Measurements from ENCODE around the gene OAF. TPM values are rescaled to one million over a fixed set of nuclear protein-coding genes. Genes with fewer than 3 reads are reported as not detected.

The OAF gene
- total RNA-seq, 2 donors from 2014 or later: 0.57 to 2.3 TPM

- Mint-ChIP-seq H3K36me3 (peaks cover 0 to 6% of the 10 kb centered on the region in 2 donors), H3K27ac (no peak overlapping the region)
Observed at GRCh38 chr11:120212259-120212878, 1.5 kb downstream of the OAF start.

GRCh38 chr11:120212926-120213325 is 2.1 kb downstream of the OAF start:
- peaks cover 0 to 6% of the 10 kb centered on the region in 2 donors for H3K36me3 Mint-ChIP-seq
- H3K27ac Mint-ChIP-seq: no peak overlapping the region
- no peak for DNase-seq (ENCODE audit: low spot score in 2 of 2)
- no peaks in the 10 kb centered on the region for H3K9me3 Mint-ChIP-seq
- no peak for ATAC-seq

More at GRCh38 chr11:120212259-120212878, 1.5 kb downstream of the OAF start:
- no peak for ATAC-seq
- no peak for DNase-seq (ENCODE audit: low spot score in 2 of 2)
- no peaks in the 10 kb centered on the region for H3K9me3 Mint-ChIP-seq

- H3K27ac Mint-ChIP-seq: no peak overlapping the region
- ATAC-seq (no peak), DNase-seq (ENCODE audit: low spot score in 2 of 2) (no peak)
- peaks cover 0 to 6% of the 10 kb centered on the region in 2 donors for H3K36me3 Mint-ChIP-seq
- no peaks in the 10 kb centered on the region for H3K9me3 Mint-ChIP-seq
Observed at GRCh38 chr11:120214581-120214980, 3.7 kb downstream of the OAF start.

DNA sequence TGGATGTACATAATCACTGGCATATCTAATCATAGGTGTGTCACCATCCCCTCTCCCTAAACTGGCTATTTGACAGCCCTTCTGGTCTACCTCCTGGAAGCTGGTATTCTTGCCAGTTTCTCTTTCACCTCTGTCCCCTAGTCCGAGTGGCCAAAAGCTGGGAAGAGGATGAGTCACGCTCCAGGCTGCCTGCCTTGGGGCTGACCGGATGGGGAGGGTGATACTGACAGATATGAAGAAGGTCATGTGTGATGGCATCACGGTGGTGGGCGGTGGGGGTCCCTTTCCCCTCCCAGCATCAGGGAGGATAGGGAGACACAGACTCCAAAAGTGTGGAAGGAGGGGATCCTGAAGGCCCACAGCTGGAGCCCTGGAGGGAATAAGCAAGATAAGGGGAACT is 4.8 kb downstream of the OAF start:
- Mint-ChIP-seq H3K36me3 (no peaks in the 10 kb centered on the region), H3K27ac (no peak overlapping the region), H3K9me3 (no peaks in the 10 kb centered on the region)
- ATAC-seq: no peak
- DNase-seq (ENCODE audit: low spot score in 2 of 2): no peak

DNA sequence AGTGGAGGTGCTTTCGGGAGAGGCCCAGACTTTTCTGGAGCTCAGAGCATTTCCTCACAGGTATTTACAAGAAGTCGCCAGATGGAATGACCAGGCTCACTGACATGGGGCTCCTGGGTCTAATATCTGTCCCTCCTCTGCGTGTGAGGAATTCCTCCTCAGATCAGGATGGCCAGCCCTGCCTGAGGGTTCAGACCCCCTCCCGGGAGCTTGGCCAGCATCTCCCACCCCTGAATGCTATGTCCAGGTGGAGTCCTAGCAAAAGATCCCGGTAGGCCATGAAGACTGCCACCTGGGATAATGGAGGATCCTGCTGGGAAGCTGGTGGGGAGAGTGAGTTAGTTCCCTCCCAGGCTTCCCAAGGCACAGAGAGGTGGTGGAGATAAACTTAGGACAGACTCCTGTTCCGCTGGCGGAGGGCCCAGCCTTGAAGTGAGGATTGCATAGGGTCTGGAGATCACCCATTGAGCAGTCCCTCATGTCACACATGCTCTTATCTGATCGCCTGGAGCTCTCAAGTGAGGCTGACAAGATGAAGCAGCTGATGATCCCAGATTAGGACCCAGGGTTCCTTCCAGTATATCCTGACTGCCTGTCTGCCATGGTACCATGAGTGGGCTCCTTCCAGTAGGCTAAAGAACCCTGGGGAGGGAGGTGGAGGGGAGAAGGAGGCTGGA is 5.7 kb downstream of the OAF start:
- no peak overlapping the region for H3K27ac Mint-ChIP-seq
- ATAC-seq (no peak), DNase-seq (ENCODE audit: low spot score in 2 of 2) (no peak)
- H3K36me3 Mint-ChIP-seq: no peaks in the 10 kb centered on the region
- H3K9me3 Mint-ChIP-seq: no peaks in the 10 kb centered on the region

DNA sequence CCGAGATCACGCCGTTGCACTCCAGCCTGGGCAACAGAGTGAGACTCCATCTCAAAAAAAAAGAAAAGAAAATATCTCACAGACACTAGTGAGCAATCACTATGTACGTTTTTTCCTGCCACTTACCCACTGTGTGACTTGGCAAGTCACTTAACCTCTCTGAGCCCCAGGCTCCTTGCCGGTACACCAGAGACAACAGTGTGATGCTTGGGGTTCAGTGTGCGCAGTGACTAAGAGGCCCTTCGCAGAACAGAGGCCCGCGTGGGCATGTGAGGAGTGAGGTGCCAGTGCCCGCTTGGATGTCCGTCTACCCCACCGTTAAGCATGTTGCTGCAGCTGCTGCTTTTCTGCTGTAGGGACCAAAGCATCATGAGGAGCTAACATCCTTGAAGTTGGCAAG is 6.7 kb downstream of the OAF start:
- Mint-ChIP-seq H3K27ac (no peak overlapping the region), H3K9me3 (no peaks in the 10 kb centered on the region), H3K36me3 (no peaks in the 10 kb centered on the region)

DNA sequence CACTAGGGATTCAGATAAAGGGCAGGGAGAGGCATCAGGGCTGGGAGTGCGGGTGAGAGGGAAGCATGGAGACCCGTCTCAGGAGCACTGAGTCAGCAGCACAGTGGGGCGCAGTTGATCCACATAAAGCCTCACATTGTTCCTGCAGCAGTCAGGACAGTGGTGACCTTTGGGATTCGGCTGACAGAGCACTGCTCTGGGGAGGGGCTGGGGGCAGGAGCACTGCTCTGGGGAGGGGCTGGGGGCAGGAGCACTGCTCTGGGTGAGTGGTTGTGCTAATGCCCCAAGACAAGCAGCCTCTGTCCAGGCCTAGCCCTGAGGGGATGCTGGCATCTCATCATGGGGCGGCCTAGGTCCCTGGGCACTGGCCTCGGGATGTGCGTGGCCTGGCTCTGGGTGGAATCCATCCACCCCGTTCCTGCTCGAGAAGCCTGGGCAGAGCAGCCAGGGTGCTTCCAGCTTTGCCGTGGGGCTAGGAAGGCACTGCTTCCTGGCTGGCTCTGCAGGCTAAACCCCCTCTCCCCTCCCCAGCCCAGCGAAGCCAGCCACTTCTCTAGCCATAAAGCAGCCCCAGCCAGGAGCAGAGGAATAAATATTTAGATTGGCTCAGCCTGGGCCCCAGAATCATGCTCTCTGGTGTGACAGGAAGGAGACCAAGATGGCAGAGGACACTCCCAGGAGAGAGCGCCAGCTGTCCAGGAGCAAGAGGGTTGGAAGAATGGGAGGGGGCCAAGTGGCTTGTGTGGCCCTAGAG is 7.3 kb downstream of the OAF start:
- no peaks in the 10 kb centered on the region for H3K36me3 Mint-ChIP-seq
- ATAC-seq: no peak
- H3K27ac Mint-ChIP-seq: no peak overlapping the region
- DNase-seq (ENCODE audit: low spot score in 2 of 2): no peak
- H3K9me3 Mint-ChIP-seq: no peaks in the 10 kb centered on the region

More for the DNA sequence above, 6.7 kb downstream of the OAF start:
- ATAC-seq (no peak), DNase-seq (ENCODE audit: low spot score in 2 of 2) (no peak)

DNA sequence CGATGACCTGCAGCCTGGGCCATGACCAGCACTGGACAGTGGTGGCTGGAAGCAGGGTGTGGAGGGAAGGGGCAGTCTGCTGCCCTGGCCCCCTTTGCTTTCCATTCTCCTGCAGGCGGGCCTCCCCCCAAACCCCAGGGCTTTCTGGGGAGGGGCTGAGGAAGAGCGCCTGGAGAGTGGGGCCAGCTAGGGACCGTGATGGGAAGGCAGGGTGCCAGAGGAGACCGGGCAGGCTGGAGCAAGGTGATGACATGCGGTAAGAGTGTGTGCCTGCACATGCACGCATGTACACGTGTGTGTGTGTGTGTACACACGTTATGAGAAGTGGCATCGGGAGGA is 7.8 kb downstream of the OAF start:
- no peak overlapping the region for H3K27ac Mint-ChIP-seq
- H3K9me3 Mint-ChIP-seq: no peaks in the 10 kb centered on the region
- ATAC-seq: no peak
- H3K36me3 Mint-ChIP-seq: no peaks in the 10 kb centered on the region
- DNase-seq (ENCODE audit: low spot score in 2 of 2): no peak

DNA sequence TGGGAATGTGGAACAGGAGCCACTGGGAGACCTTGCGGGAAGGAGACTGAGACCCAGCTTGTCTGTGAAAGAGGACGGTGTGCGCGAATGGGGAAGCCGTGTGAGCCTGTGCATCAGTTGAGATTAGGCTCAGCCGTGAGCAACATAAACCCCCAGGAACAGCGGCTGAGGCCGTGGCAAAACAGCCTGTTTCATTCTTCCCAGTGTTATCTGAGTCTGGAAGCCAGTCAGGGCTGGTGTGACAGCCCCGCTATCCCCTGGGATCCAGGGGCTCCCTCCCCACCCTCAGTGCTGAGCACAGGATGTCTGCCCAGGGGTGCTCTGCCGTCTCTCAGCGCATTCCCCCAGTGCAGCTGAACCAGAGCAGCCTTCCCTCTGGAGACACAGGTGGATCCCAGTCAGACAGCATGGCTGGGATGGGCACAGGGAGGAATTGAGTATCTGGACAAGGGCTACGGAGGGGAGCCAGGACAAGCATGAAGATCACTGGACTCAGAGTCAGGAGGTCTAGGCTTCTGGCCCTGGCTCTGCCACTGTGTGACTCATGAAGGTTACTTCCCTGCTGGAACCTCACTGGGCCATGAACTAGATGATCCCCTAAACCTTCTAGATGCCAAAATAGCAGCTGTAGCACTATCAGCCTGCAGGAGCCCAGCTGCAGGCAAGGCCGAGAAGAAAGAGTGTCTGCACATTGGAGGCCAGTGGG is 8.6 kb downstream of the OAF start:
- no peak for DNase-seq (ENCODE audit: low spot score in 2 of 2)
- Mint-ChIP-seq H3K27ac (no peak overlapping the region), H3K36me3 (no peaks in the 10 kb centered on the region), H3K9me3 (no peaks in the 10 kb centered on the region)
- no peak for ATAC-seq

DNA sequence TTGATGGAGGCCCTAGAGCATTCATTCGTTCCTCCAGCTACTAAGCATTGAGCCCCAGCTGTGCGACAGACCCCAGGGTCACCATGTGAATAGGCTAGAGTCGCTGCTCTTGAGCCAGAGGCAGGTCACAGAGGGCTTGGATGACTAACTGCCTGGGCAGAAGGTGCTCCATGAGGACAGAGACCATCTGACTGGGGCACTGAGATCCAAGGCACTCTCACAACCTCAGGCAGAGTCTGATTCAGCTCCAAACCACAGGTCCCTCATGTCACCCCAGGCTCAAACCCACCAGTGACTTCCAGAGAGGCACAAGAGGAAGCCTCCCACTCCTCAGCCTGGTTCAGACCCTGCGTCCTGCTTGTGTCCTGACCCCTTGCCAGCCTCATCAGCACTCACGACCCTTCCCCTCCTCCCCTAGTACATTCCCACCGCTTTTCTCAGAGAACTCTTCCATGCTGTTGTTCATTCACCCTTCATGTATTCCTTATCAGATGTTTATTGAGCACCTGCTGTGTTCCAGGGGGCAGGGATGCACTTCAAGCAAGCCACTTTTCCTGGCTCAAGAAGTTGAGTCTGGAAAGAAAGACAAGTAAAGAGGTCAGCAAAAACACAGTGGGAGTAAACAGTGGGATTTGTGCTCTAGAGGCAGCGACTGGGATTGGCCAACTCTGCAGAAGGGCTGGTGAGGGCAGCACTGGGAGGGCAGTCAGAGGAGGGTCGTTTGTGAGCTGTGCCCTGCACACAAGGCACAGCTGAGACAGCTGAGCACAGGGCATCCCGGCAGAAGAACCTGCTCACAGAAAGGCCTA is 9.3 kb downstream of the OAF start:
- no peaks in the 10 kb centered on the region for H3K36me3 Mint-ChIP-seq
- no peak overlapping the region for H3K27ac Mint-ChIP-seq
- ATAC-seq (peak in 1 of 2 donors; percentile 59), DNase-seq (ENCODE audit: low spot score in 2 of 2) (no peak)
- no peaks in the 10 kb centered on the region for H3K9me3 Mint-ChIP-seq

DNA sequence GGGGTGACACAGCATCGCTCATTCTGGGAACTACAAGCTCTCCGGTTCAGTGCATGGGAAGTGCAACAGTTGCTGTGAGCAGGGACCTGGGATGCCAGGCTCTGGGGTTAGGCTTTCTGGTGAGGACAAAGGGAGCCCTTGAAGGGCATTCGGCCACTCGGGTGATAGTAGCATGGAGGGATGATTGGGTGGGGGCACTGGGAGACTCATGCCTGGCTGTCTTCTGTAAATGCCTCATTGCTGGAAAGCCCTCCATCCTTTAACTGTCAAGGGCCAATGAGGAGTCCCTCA is 9.9 kb downstream of the OAF start:
- ATAC-seq (no peak), DNase-seq (ENCODE audit: low spot score in 2 of 2) (no peak)
- no peaks in the 10 kb centered on the region for H3K36me3 Mint-ChIP-seq
- no peak overlapping the region for H3K27ac Mint-ChIP-seq
- H3K9me3 Mint-ChIP-seq: no peaks in the 10 kb centered on the region

DNA sequence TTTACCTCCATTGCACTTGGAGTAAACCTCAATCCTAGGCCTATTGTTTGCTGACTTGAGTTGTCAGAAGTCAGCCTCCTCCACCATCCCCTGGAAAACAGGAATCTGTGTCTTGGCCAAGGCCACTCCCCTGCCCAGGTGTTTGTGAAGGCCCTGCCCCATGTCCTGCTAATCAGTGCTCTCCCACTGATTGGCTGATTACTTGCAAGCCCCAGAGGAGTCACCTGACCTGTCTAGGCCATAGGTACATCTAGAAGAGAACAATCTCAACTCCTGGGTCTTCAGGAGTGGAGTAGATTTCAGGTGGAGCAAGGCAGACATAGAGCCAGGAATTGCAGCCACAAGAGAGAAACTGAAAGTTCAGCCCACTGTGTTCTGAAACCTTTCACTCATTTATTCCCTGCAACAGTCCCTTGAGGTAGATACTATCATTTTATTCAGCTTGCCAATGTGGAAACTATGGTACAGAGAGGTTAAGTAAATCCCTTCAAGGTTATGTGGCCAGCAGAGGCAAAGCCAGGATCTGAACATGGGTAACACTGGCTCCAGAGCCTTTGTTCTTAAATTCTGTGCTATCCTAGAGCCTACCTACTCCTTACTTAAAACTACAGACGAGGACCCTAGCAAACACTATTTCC is 10.4 kb downstream of the OAF start:
- Mint-ChIP-seq H3K27ac (no peak overlapping the region), H3K36me3 (no peaks in the 10 kb centered on the region), H3K9me3 (no peaks in the 10 kb centered on the region)
- DNase-seq (ENCODE audit: low spot score in 2 of 2) (no peak), ATAC-seq (peak; percentile 64 to 67)

- DNase-seq (ENCODE audit: low spot score in 2 of 2) (no peak), ATAC-seq (no peak)
- no peaks in the 10 kb centered on the region for H3K9me3 Mint-ChIP-seq
- no peak overlapping the region for H3K27ac Mint-ChIP-seq
- H3K36me3 Mint-ChIP-seq: no peaks in the 10 kb centered on the region
Observed at GRCh38 chr11:120222916-120223315, 12.1 kb downstream of the OAF start.

DNA sequence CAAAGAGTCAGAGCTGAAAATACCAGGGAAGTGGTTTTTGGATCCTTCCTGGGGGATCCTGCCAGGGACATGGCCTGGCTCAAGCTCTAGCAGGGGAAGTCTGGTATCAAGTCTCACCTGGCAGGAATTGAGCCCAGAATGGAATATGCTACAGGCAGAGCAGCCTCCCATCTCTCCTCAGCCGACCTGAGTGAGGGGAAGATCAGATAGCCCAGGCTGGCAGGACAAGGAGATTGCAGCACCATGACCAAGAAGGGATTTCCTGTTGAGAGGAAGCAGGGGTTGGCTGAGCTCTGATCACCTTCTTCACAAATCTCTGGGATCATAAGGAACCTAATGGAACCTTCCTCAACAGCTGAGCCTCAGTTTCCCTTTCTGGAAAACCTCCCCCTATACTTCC is 13.0 kb downstream of the OAF start:
- no peaks in the 10 kb centered on the region for H3K9me3 Mint-ChIP-seq

GRCh38 chr11:120224361-120224760 is 13.5 kb downstream of the OAF start:
- H3K36me3 Mint-ChIP-seq: no peaks in the 10 kb centered on the region
- ATAC-seq: no peak
- H3K9me3 Mint-ChIP-seq: no peaks in the 10 kb centered on the region

More for the DNA sequence above, 13.0 kb downstream of the OAF start:
- no peaks in the 10 kb centered on the region for H3K36me3 Mint-ChIP-seq
- DNase-seq (ENCODE audit: low spot score in 2 of 2): no peak
- ATAC-seq: no peak
- no peak overlapping the region for H3K27ac Mint-ChIP-seq

More at GRCh38 chr11:120224361-120224760, 13.5 kb downstream of the OAF start:
- no peak for DNase-seq (ENCODE audit: low spot score in 2 of 2)
- H3K27ac Mint-ChIP-seq: no peak overlapping the region

All from activated naive CD4-positive, alpha-beta T cell treated with anti-CD3 and anti-CD28 coated beads, Interleukin-2, amount 50 U/mL, for 72 hours (primary cell).